ENCODE results near the gene EXOSC9.

The EXOSC9 gene

GRCh38 chr4:121786221-121786620 is 14.9 kb upstream of the EXOSC9 start:
- intact Hi-C loops (cut with DNase I) = no loop called here
- no peak for DNase-seq

- no peak for DNase-seq
- intact Hi-C loops (cut with DNase I) = no loop called here
These were observed 12.2 kb upstream of the EXOSC9 start for GRCh38 chr4:121788896-121789295.

- DNase-seq = no peak
- intact Hi-C loops (cut with DNase I) = no loop called here
These were observed 11.7 kb upstream of the EXOSC9 start for GRCh38 chr4:121789455-121789854.

GRCh38 chr4:121789960-121790829 is 10.9 kb upstream of the EXOSC9 start:
- intact Hi-C loops (cut with DNase I) = no loop called here
- DNase-seq = no peak

- no peak for DNase-seq
- intact Hi-C loops (cut with DNase I) = no loop called here
These were observed 10.1 kb upstream of the EXOSC9 start for GRCh38 chr4:121790976-121791375.

- DNase-seq = no peak
- intact Hi-C loops (cut with DNase I) = no loop called here
These were observed 9.6 kb upstream of the EXOSC9 start for GRCh38 chr4:121791481-121791880.

- intact Hi-C loops (cut with DNase I) = no loop called here
- DNase-seq = no peak
These were observed 8.2 kb upstream of the EXOSC9 start for GRCh38 chr4:121792966-121793365.

- no peak for DNase-seq
- intact Hi-C loops (cut with DNase I) = no loop called here
These were observed 6.5 kb upstream of the EXOSC9 start for GRCh38 chr4:121794505-121795188.

GRCh38 chr4:121796283-121796682 is 4.8 kb upstream of the EXOSC9 start:
- DNase-seq = no peak
- intact Hi-C loops (cut with DNase I) = no loop called here

GRCh38 chr4:121799208-121799823 is 1.8 kb upstream of the EXOSC9 start:
- DNase-seq = no peak
- intact Hi-C loops (cut with DNase I) = no loop called here

- intact Hi-C loops (cut with DNase I) = no loop called here
These were observed 1.1 kb upstream of the EXOSC9 start for GRCh38 chr4:121799867-121800501.

GRCh38 chr4:121800638-121800960 is 524 bp upstream of the EXOSC9 start:
- no peak for DNase-seq
- intact Hi-C loops (cut with DNase I) = no loop called here

More at GRCh38 chr4:121799867-121800501, 1.1 kb upstream of the EXOSC9 start:
- DNase-seq = no peak

- DNase-seq = no peak
- intact Hi-C loops (cut with DNase I) = no loop called here
These were observed 572 bp downstream of the EXOSC9 start for GRCh38 chr4:121801715-121802075.

GRCh38 chr4:121806411-121806810 is 5.3 kb downstream of the EXOSC9 start:
- DNase-seq = no peak
- intact Hi-C loops (cut with DNase I) = no loop called here

GRCh38 chr4:121811122-121811521 is 10.0 kb downstream of the EXOSC9 start:
- no peak for DNase-seq
- intact Hi-C loops (cut with DNase I) = no loop called here

GRCh38 chr4:121814756-121815155 is 13.6 kb downstream of the EXOSC9 start:
- intact Hi-C loops (cut with DNase I) = no loop called here
- no peak for DNase-seq

GRCh38 chr4:121817006-121817405 is 15.9 kb downstream of the EXOSC9 start:
- DNase-seq = no peak
- intact Hi-C loops (cut with DNase I) = no loop called here

- intact Hi-C loops (cut with DNase I) = no loop called here
These were observed 16.6 kb downstream of the EXOSC9 start for GRCh38 chr4:121817701-121818100.

GRCh38 chr4:121818215-121818614 is 17.1 kb downstream of the EXOSC9 start:
- intact Hi-C loops (cut with DNase I) = no loop called here
- DNase-seq = no peak

More at GRCh38 chr4:121817701-121818100, 16.6 kb downstream of the EXOSC9 start:
- DNase-seq = no peak

GRCh38 chr4:121819216-121819965 is 18.3 kb downstream of the EXOSC9 start:
- DNase-seq = no peak
- intact Hi-C loops (cut with DNase I) = no loop called here

Data from posterior cingulate gyrus (tissue), 11 donors.